Common myeloid progenitor, CD34-positive (primary cell): ENCODE measurements around the gene B3GALT5. TPM values are rescaled to one million over a fixed set of nuclear protein-coding genes. Genes with fewer than 3 reads are reported as not detected.

ENCODE experiments used
- CTCF ChIA-PET: fragments of 350-600 bp; sonication (Branson Sonifier 250); formaldehyde crosslinking; loops from one replicate; lab custom pipeline; 2021; ENCODE audit warnings: antibody characterized with exemption; lab: Charles Lee
- POLR2A ChIA-PET: fragments of 350-600 bp; sonication (Branson Sonifier 250); formaldehyde crosslinking; loops from one replicate; lab custom pipeline; 2021; ENCODE audit warnings: antibody characterized with exemption; lab: Charles Lee
- DNase-seq, 3 donors: peaks; one replicate each; pipeline versions ENCODE4 v3.0.0 to v3.0.0-alpha.2; 2013
- H3K27ac ChIP-seq, 2 experiments: 1 replicate in 1 of 2; 2 replicates in 1 of 2; pipeline ENCODE4 v1.7.0; 2013; ENCODE audit warnings: inconsistent platforms in 2 of 2, low read length in 2 of 2, mild to moderate bottlenecking in 2 of 2, low read depth in 1 of 2, moderate library complexity in 1 of 2; ENCODE audit not compliant: severe bottlenecking in 2 of 2, insufficient read depth in 1 of 2, poor library complexity in 1 of 2
- H3K27me3 ChIP-seq, 5 experiments: replicated peaks in 2 of 5; 1 replicate in 3 of 5; 2 replicates in 2 of 5; pipeline versions ENCODE4 v1.6.1 to v1.7.0; 2013; ENCODE audit warnings: low read length in 4 of 5, mild to moderate bottlenecking in 2 of 5, moderate library complexity in 2 of 5, inconsistent platforms in 1 of 5; ENCODE audit not compliant: insufficient read depth in 5 of 5, control insufficient read depth in 4 of 5
- H3K36me3 ChIP-seq, 4 experiments: 1 replicate in 2 of 4; 2 replicates in 2 of 4; pipeline versions ENCODE4 v1.6.1 to v1.7.0; 2013; ENCODE audit warnings: low read length in 3 of 4, control low read depth in 1 of 4, mild to moderate bottlenecking in 1 of 4; ENCODE audit not compliant: control insufficient read depth in 4 of 4, insufficient read depth in 4 of 4
- H3K4me1 ChIP-seq, 4 experiments: 1 replicate in 3 of 4; 2 replicates in 1 of 4; pipeline versions ENCODE4 v1.6.1 to v1.7.1; 2013; ENCODE audit warnings: low read length in 3 of 4, mild to moderate bottlenecking in 3 of 4, control low read depth in 1 of 4, inconsistent platforms in 1 of 4, moderate library complexity in 1 of 4; ENCODE audit not compliant: control insufficient read depth in 4 of 4, insufficient read depth in 4 of 4; ENCODE audit errors: control extremely low read depth in 1 of 4
- H3K4me3 ChIP-seq, 7 experiments: 1 replicate in 4 of 7; 2 replicates in 3 of 7; pipeline versions ENCODE4 v1.5.1 to v1.7.0; 2013; ENCODE audit warnings: mild to moderate bottlenecking in 7 of 7, low read length in 6 of 7, moderate library complexity in 6 of 7, inconsistent platforms in 2 of 7, low read depth in 2 of 7, control low read depth in 1 of 7; ENCODE audit not compliant: insufficient read depth in 4 of 7, control insufficient read depth in 1 of 7; ENCODE audit errors: extremely low read depth in 1 of 7
- H3K9me3 ChIP-seq, 5 experiments: 1 replicate in 4 of 5; 2 replicates in 1 of 5; pipeline versions ENCODE4 v1.6.1 to v1.7.1; 2013; ENCODE audit warnings: low read length in 4 of 5, mild to moderate bottlenecking in 2 of 5, inconsistent platforms in 1 of 5, low read depth in 1 of 5, moderate library complexity in 1 of 5; ENCODE audit not compliant: control insufficient read depth in 4 of 5, insufficient read depth in 2 of 5; ENCODE audit errors: control extremely low read depth in 1 of 5
- WGBS: methylation state at CpG from one replicate; pipeline ENCODE4 v1.1.5; 2013; ENCODE audit not compliant: insufficient coverage; 5-methylcytosine and 5-hydroxymethylcytosine counted together
- polyA plus RNA-seq: library from polyadenylated mRNA; unstranded; fragments of 120-200 nt; gene quantifications from one replicate; pipeline ENCODE4 v1.2.1, GENCODE V29; 2013

The B3GALT5 gene
- polyA plus RNA-seq, result 0.03 TPM

DNA sequence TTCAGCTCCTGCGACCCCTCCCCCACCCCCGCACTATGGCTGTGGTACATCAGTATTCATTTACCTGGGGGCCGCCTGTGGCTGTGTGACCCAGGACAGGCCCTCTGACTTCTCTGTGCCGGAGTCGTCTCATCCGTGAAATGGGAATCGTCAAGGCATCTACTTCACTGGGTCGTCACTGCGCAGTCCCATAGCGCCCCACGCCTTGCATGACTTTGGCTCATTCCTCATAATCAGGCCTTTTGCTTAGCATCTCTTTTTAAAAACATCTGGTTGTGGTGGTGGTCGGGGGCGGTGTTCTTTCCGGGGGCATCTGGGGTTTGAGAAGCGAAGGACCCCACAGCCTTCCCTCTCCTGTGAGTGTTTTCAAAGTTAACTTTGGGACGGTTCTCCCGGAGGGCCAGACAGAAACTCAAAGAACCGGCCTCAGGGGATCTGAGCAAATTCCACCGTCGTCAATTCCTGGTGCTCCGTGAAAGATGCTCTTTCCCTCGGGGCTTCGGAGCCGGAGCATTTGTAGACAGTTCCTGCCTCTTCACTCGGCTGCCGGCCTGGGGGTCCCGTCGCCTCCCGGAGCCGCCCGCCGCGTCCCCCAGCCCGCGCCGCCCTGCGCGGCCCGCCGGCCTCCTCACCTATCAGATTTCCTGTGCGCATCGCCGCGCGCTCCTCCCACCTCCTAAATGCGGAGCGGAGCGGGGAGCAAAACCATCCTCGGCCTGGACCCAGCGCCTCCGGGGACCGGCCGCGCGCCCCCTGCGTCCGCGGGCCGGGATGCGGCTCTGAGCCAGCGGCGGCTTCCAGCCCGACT lies at the start of gene B3GALT5:
B3GALT5 (plus strand) TSS at position 708 of the 808 bp plus-strand sequence. CDS start 47,620 bp downstream, outside the sequence.
- peak; percentile 3 to 27 (median 26) for DNase-seq
- Histone ChIP-seq H3K36me3 (no peaks in the 10 kb centered on the region), H3K27me3 (peaks cover 5 to 55% (median 23%) of the 10 kb centered on the region in 5 experiments), H3K4me1 (peaks cover 4 to 30% (median 15%) of the 10 kb centered on the region in 4 experiments), H3K9me3 (no peaks in the 10 kb centered on the region), H3K4me3 (peak within 1 kb of the TSS in 5 of 7 experiments; percentile 24 to 53 (median 43)), H3K27ac (no peak within 1 kb of the TSS)
- POLR2A ChIA-PET, result no interaction called here
- WGBS, result 6% methylated on average over 44 of the region's 63 CpGs
- CTCF ChIA-PET, result no interaction called here

- ChIA-PET CTCF (no interaction called here), POLR2A (no interaction called here)
- 92% methylated on average over 2 of the region's 3 CpGs for WGBS
- no peaks in the 10 kb centered on the region for H3K4me1 ChIP-seq
- H3K9me3 ChIP-seq, result no peaks in the 10 kb centered on the region
- peaks cover 0 to 12% (median 0%) of the 10 kb centered on the region in 5 experiments for H3K27me3 ChIP-seq
- no peak overlapping the region for H3K27ac ChIP-seq
- H3K4me3 ChIP-seq, result no peak overlapping the region
- DNase-seq, result no peak
- no peaks in the 10 kb centered on the region for H3K36me3 ChIP-seq
These were observed 48.5 kb upstream of the B3GALT5 start for GRCh38 chr21:39564200-39564599.

DNA sequence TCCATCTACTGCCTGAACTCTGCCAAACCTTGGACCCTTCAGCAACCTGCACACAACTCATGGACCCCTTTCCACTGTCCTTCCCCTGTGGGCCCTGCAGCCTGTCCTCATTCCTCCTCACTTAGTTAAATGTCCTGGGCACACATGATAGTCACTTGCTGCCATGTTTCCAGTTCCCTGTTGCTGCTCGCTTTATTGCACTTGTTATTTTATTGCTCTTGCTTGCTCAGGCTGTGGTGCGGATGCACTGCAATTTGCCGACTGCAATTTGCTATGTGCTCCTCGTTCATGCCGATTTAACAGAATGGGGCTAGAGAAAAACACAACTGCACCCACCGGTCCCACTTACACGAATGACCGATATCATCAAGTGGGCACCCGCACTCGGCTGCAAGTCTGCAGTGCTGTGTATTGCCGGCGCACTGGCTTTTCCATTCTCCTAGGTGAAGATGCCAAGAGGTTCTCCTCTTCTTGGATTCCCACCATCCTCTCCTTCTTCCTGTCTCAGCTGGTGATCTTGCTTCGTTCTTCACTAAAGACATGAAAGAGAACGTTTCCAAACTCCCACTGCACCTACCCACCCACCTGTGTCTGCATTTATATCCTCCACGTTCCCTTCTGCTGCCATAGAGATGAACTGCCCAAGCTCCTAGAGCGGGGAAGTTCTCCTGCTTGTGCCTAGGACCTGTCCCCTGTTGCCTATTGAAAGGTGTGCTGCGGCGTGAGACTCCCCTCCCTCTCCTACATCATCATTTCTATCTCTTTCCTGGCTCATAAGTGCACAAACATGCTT lies 45.4 kb upstream of the B3GALT5 start:
- H3K36me3 ChIP-seq, result no peaks in the 10 kb centered on the region
- peaks cover 0 to 16% (median 0%) of the 10 kb centered on the region in 5 experiments for H3K27me3 ChIP-seq
- POLR2A ChIA-PET, result no interaction called here
- DNase-seq, result no peak
- no peaks in the 10 kb centered on the region for H3K4me1 ChIP-seq
- H3K4me3 ChIP-seq, result no peak overlapping the region
- no peak overlapping the region for H3K27ac ChIP-seq
- CTCF ChIA-PET, result no interaction called here
- no peaks in the 10 kb centered on the region for H3K9me3 ChIP-seq
- 93% methylated on average over 16 of the region's 18 CpGs for WGBS

- H3K9me3 ChIP-seq, result peaks cover 0 to 3% (median 0%) of the 10 kb centered on the region in 5 experiments
- peaks cover 0 to 17% (median 4%) of the 10 kb centered on the region in 5 experiments for H3K27me3 ChIP-seq
- DNase-seq, result no peak
- H3K27ac ChIP-seq, result no peak overlapping the region
- no peak overlapping the region for H3K4me3 ChIP-seq
- ChIA-PET CTCF (no interaction called here), POLR2A (interaction anchor here (0.8 kb wide), 1 partner anchor 95 kb away, joined by 3 read pairs; no protein-coding TSS in a partner anchor)
- no peaks in the 10 kb centered on the region for H3K4me1 ChIP-seq
- H3K36me3 ChIP-seq, result no peaks in the 10 kb centered on the region
- 64% methylated on average over 6 of the region's 8 CpGs for WGBS
These were observed 44.4 kb upstream of the B3GALT5 start for GRCh38 chr21:39568361-39568760.

GRCh38 chr21:39575775-39576174 lies 37.0 kb upstream of the B3GALT5 start:
- ChIA-PET CTCF (no interaction called here), POLR2A (interaction anchor here (0.6 kb wide), 2 partner anchors 10 to 45 kb away, joined by 3 to 4 read pairs; no protein-coding TSS in a partner anchor)
- Histone ChIP-seq H3K4me3 (no peak overlapping the region), H3K4me1 (no peaks in the 10 kb centered on the region), H3K27me3 (peaks cover 0 to 19% (median 4%) of the 10 kb centered on the region in 5 experiments), H3K9me3 (peaks cover 0 to 3% (median 0%) of the 10 kb centered on the region in 5 experiments), H3K36me3 (no peaks in the 10 kb centered on the region), H3K27ac (no peak overlapping the region)
- DNase-seq, result peak in 2 of 3 donors; percentile 16 to 38

DNA sequence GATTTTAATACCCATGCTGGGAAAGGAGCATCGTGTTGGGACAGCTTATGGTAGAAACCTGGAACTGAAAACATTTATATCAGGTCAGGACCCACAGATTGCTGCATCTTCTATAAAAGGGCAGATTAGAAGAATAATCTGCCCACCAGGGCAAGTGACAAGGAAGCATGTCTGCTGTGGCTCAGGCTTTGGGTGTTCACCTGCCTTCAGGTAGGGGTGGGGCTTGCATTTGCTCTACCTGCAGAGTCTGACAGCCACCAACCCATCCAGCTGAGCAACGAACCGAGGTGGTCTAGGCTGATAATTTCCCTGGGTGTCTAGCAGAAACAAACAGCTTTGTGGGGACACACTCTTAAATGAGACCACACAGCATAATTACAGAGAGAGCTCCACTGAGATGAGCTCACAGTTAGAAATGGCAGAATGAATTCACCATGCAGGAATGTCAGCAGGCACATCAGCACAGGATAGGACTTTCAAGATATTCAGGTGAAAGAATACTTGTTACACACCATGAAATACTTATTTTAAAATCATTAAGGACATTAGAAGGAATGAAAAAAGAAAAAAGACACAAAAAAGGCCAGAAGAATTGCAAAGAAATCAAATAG lies 36.1 kb upstream of the B3GALT5 start:
- peaks cover 0 to 19% (median 4%) of the 10 kb centered on the region in 5 experiments for H3K27me3 ChIP-seq
- H3K4me1 ChIP-seq, result no peaks in the 10 kb centered on the region
- H3K9me3 ChIP-seq, result peaks cover 0 to 3% (median 0%) of the 10 kb centered on the region in 5 experiments
- no peaks in the 10 kb centered on the region for H3K36me3 ChIP-seq
- ChIA-PET CTCF (no interaction called here), POLR2A (no interaction called here)
- DNase-seq, result no peak
- 83% methylated on average over 1 of the region's 3 CpGs for WGBS
- H3K4me3 ChIP-seq, result no peak overlapping the region
- H3K27ac ChIP-seq, result no peak overlapping the region
